Tibial nerve (tissue), 4 donors: Measurements from ENCODE around the gene CREM.

Experiments used
- EP300 ChIP-seq, 2 donors: sonication (generic); formaldehyde crosslinking; IDR thresholded peaks; one replicate each; pipeline ENCODE4 v1.6.1; 2017; ENCODE audit warnings: antibody characterized with exemption in 2 of 2, mild to moderate bottlenecking in 1 of 2
- TF ChIP-seq, protein P1 (sequence below), 5 experiments: fragments of 200-600 bp in 3 of 5; fragments of 450-650 bp in 2 of 5; sonication (generic) in 3 of 5; IDR thresholded peaks; one replicate each; pipeline ENCODE4 v1.5.1; 2016 to 2019; ENCODE audit warnings: antibody characterized with exemption in 5 of 5, mild to moderate bottlenecking in 3 of 5, moderate library complexity in 2 of 5

DNA sequence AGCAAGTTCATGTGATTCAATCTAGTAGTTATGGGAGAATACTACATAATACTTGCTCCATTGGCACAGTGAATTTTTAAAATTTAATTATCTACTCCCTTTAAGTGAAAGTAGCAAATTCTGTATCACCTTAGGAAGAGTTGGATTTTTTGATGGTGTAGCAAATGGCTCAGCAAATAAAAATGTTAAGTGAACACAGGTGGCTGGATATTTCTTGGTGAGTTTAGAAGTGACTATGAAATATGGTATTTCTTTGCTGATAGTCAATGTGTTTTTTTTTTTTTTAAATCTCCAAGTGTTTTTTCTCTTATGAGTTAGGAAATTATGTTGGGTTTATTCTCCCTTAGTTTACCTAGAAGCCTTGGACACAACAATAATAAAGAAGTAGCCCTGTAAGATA is 67.8 kb downstream of the CREM start:
- TF ChIP-seq, protein P1, sequence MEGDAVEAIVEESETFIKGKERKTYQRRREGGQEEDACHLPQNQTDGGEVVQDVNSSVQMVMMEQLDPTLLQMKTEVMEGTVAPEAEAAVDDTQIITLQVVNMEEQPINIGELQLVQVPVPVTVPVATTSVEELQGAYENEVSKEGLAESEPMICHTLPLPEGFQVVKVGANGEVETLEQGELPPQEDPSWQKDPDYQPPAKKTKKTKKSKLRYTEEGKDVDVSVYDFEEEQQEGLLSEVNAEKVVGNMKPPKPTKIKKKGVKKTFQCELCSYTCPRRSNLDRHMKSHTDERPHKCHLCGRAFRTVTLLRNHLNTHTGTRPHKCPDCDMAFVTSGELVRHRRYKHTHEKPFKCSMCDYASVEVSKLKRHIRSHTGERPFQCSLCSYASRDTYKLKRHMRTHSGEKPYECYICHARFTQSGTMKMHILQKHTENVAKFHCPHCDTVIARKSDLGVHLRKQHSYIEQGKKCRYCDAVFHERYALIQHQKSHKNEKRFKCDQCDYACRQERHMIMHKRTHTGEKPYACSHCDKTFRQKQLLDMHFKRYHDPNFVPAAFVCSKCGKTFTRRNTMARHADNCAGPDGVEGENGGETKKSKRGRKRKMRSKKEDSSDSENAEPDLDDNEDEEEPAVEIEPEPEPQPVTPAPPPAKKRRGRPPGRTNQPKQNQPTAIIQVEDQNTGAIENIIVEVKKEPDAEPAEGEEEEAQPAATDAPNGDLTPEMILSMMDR (IDR thresholded peaks at IDR 0.05) = no peak
- TF ChIP-seq EP300 (IDR thresholded peaks at IDR 0.05) = no peak
